GM06990 (cell line): ENCODE results near the gene ELMOD2.

Experiments
- DNase-seq: peaks from one replicate; pipeline ENCODE4 v3.0.0-alpha.2; 2011; ENCODE audit not compliant: insufficient read length; ENCODE audit errors: extremely low read depth
- H3K27me3 ChIP-seq: replicated peaks from 2 replicates; pipeline ENCODE4 v1.6.0; 2011; ENCODE audit warnings: low read length; ENCODE audit not compliant: control insufficient read depth, insufficient read depth
- H3K36me3 ChIP-seq: 2 replicates; pipeline ENCODE4 v1.5.1; 2011; ENCODE audit warnings: low read length; ENCODE audit not compliant: control insufficient read depth, insufficient read depth
- H3K4me3 ChIP-seq: replicated peaks from 2 replicates; pipeline ENCODE4 v1.5.1; 2011; ENCODE audit warnings: low read depth, mild to moderate bottlenecking, control low read depth, low read length
- CTCF ChIP-seq: IDR thresholded peaks from 2 replicates; pipeline ENCODE4 v1.5.1; 2011; ENCODE audit warnings: low read length, control low read depth, mild to moderate bottlenecking, inconsistent platforms; ENCODE audit not compliant: insufficient read depth, poor library complexity, severe bottlenecking

The ELMOD2 gene

DNA sequence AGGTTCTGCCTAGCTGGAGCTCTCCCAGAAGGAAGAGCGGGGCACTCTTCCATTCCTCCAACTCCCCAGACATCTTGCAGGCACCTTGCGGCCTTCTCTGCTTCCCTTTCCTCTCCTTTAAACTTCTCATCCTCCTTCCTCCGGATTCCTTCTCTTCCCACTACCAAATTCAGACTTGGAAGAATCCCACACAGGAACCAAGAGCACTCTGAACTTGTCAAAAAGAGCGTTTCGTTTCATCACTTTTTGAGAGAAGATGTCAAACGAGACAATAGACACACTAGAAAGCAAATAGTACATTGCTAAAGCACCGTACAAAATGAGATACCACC, 45.3 kb downstream of the ELMOD2 start:
- no peak for DNase-seq
- no peaks in the 10 kb centered on the region for H3K36me3 ChIP-seq
- peaks cover 5% of the 10 kb centered on the region; the same call in 1 of the 2 replicates for H3K27me3 ChIP-seq
- TF ChIP-seq CTCF, result no peak
- H3K4me3 ChIP-seq, result no peak overlapping the region

- Histone ChIP-seq H3K36me3 (no peaks in the 10 kb centered on the region), H3K27me3 (peaks cover 5% of the 10 kb centered on the region), H3K4me3 (no peak overlapping the region)
- no peak for TF ChIP-seq CTCF
- DNase-seq, result no peak
These were observed 47.7 kb downstream of the ELMOD2 start for GRCh38 chr4:140571620-140572019.

GRCh38 chr4:140575489-140575888, 51.5 kb downstream of the ELMOD2 start:
- no peak for TF ChIP-seq CTCF
- H3K4me3 ChIP-seq, result no peak overlapping the region
- no peaks in the 10 kb centered on the region; the same call in 1 of the 2 replicates for H3K27me3 ChIP-seq
- no peaks in the 10 kb centered on the region for H3K36me3 ChIP-seq
- DNase-seq, result no peak

- DNase-seq, result no peak
- H3K36me3 ChIP-seq, result no peaks in the 10 kb centered on the region
- no peaks in the 10 kb centered on the region; the same call in 1 of the 2 replicates for H3K27me3 ChIP-seq
- no peak overlapping the region for H3K4me3 ChIP-seq
- TF ChIP-seq CTCF, result no peak
These were observed 55.3 kb downstream of the ELMOD2 start for GRCh38 chr4:140579278-140579677.

GRCh38 chr4:140581078-140581477, 57.1 kb downstream of the ELMOD2 start:
- no peaks in the 10 kb centered on the region for H3K36me3 ChIP-seq
- TF ChIP-seq CTCF, result no peak
- no peaks in the 10 kb centered on the region for H3K27me3 ChIP-seq
- DNase-seq, result no peak
- H3K4me3 ChIP-seq, result no peak overlapping the region

GRCh38 chr4:140584439-140584838, 60.5 kb downstream of the ELMOD2 start:
- no peak for DNase-seq
- no peaks in the 10 kb centered on the region for H3K27me3 ChIP-seq
- no peak overlapping the region for H3K4me3 ChIP-seq
- no peaks in the 10 kb centered on the region for H3K36me3 ChIP-seq
- no peak for TF ChIP-seq CTCF
